HG03095 (cell line): ENCODE results near the gene MICU1.

Source experiments
- ATAC-seq: cut with Tn5 transposase; IDR thresholded peaks from one replicate; pipeline ENCODE4 v1.9.1; 2021; ENCODE audit warnings: moderate library complexity; ENCODE audit not compliant: unreplicated experiment

Gene MICU1

DNA sequence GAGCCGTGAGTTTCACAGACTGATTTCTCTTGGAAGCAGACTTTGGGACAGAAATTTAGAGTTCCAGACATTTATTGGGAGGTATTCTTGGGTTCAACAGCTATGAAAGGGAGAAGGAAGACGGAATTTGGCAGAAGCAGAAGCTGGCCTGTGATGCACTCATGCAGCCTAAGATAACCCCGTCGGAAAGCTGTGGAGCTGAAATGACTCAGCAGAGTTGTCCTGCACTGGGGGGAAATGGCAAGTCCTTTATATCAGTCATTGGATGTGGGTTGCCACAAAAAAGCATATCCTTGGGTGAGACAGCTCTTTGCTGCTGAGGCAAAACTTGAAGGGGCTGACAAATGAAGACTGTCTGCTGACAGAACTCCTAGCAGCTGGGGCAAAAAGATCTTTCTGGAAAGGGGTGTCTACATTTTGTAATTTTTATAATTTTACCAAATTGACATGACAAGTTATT, 11.5 kb upstream of the MICU1 start:
- ATAC-seq: no peak

DNA sequence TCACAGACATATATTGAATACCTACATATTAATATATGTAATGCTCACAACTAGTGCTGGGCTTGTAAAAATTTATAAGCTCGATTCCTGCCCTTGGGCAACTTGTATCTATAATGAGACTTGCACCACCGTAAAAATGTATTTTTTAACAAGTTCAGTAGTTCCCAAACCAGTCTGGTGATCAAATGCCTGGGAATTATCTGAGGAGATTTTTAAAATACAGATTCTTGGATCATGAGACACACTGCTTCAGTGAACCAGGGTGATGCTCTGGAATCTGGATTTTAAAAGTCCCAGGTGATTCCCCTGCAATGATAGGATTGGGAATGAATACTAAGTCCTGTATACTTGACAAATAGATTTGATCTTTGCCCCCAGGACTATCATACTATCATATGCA, 4.3 kb upstream of the MICU1 start:
- no peak for ATAC-seq

- ATAC-seq: peak; percentile 3
These were observed 520 bp upstream of the MICU1 start for GRCh38 chr10:72626444-72626754.

- ATAC-seq: no peak
These were observed 637 bp downstream of the MICU1 start for GRCh38 chr10:72625276-72625607.

- no peak for ATAC-seq
These were observed 3.6 kb downstream of the MICU1 start for GRCh38 chr10:72622271-72622670.

DNA sequence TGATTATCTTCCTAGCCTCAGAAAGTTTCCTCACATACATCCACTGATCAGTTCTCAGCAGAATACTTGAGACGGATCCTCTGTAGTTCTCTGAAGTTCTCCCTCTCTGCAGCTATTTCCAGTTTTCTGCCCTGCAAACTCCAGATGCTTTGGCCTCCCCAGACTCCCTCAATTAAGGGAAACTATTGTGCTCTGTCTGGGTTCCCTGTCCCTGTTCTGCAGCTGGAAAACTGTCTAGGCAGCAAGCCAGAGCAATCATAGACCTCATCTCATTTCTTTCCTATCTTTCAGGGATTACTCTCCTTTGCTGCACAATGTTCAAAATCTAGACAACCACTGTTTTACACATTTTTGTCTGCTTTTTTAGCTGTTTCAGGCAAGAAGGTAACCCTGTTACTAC, 9.2 kb downstream of the MICU1 start:
- ATAC-seq: no peak

DNA sequence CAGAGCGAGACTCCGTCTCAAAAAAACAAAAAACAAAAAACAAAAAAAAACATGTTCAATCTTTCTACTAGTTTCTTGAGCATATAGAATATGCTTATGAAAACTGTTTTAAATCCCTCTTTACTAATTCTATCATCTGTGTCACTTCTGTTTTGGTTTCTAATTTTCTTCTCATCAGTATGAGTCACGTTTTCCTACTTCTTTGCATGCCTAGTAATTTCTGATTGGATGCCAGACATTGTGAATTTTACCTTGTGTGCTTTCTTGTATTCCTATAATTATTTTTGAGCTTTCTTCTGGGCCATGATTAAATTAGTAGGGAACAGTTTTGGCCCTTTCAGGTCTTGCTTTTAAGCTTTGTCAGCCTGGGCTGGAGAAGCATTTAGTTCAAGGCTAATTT, 9.9 kb downstream of the MICU1 start:
- no peak for ATAC-seq

- ATAC-seq: no peak
These were observed 13.6 kb downstream of the MICU1 start for GRCh38 chr10:72612203-72612826.

DNA sequence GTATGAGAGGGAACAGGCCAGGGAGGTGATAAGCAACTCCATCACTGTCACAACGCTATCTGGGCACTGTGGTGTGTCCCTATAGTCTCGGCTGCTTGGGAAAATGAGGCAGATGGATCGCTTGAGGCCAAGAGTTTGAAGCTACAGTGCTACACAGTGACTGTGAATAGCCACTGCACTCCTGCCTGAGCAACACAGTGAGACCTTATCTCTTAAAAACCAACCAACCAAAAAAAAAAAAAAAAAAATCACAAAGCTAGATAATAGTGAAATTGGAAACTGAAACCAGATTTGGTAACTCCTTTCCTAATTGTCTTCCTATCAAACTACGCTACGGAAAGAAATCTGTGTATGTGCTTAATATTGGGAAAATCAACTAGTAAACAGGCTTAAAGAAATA, 14.1 kb downstream of the MICU1 start:
- no peak for ATAC-seq

GRCh38 chr10:72610466-72610865, 15.4 kb downstream of the MICU1 start:
- ATAC-seq: no peak

DNA sequence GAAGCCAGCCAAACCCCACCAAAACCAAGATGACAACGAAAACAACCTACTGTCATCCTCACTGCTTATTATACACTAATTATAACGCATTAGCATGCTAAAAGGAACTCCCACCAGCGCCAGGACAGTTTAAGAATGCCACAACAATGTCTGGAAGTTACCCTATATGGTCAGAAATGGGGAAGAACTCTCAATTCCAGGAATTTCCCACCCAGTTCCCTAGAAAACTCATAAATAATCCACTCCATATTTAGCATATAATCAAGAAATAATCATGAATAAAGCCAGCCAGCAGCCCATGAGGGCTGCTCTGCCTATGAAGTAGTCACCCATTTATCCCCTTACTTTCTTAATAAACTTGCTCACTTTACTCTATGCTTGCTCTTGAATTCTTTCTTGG, 20.8 kb downstream of the MICU1 start:
- ATAC-seq: no peak

DNA sequence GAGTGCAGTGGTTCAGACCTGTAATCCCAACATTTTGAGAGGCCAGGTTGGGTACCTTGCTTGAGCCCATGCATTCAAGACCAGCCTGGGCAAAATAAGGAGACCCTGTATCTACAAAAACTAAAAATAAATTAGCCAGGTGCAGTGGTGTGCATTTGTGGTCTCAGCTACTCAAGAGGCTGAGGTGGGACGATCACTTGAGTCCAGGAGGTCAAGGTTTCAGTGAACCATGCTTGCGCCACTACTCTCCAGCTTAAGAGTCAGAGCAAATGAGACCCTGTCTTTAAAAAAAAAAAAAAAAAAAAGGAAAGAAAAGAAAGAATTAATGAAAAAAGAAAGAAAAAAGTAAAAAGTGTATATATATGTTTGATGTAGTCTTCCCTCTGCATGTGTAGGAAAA, 24.7 kb downstream of the MICU1 start:
- ATAC-seq: no peak

DNA sequence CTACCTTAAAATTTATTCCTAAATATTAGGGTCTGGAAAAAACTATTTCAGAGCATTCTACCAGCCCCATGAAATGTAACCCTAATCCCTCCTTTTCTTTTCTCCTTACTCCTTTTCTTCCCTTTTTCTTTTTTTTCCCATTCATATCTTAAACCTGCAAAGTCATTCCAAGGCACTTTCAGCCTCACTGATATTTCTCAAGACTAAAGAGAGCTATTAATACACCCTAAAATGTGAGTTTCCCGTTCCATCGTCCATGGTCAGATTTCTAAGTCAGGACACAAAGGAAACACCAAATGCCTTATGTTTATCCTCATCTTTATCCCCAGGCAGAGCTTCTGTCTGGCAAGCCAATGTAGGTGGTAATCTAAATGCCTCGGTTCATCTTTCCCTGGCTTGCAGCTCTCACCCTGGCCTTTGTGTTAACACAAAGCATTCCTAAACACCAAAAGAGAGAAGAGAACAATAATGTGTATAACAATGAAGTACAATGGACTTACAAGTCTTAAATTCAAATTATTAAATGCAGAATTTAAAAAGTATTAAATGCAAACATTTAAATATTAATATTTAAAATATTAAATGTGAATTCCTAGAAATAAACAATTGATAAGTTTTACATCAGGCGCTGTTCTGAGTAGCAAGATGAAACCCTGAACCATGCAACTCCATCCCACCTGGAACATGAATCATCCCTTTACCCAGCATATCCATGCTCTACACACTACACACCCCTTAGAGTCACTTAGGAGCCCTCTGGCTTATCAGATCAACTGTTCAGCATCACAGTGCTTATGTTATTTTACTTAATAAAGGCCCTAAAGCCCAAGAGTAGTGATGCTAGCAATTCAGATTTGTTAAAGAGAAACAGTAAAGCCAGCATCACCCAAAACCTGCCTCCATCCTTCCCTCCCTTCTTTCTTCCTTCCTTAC, 26.8 kb downstream of the MICU1 start:
- ATAC-seq: no peak

- no peak for ATAC-seq
These were observed 28.0 kb downstream of the MICU1 start for GRCh38 chr10:72597897-72598296.

DNA sequence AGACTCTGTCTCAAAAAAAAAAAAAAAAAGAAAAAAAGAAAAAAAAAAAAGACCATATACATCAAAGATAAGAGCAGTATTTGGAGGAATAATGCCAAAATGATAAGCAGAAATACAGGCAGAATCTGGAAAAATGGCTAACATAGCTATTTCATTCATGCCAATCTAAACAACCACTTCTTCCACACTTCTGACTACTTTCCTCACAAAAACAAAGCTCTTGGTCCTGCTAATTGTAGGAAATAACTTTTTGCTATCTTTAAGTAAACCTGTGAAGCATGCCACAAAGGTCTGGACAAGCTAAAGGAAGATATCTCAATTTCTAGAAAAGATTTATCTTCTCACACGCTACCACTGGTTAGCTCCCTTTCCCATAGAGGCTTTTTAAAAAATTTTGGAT, 30.4 kb downstream of the MICU1 start:
- no peak for ATAC-seq

- no peak for ATAC-seq
These were observed 31.9 kb downstream of the MICU1 start for GRCh38 chr10:72593963-72594362.

- ATAC-seq: no peak
These were observed 37.6 kb downstream of the MICU1 start for GRCh38 chr10:72588266-72588665.

DNA sequence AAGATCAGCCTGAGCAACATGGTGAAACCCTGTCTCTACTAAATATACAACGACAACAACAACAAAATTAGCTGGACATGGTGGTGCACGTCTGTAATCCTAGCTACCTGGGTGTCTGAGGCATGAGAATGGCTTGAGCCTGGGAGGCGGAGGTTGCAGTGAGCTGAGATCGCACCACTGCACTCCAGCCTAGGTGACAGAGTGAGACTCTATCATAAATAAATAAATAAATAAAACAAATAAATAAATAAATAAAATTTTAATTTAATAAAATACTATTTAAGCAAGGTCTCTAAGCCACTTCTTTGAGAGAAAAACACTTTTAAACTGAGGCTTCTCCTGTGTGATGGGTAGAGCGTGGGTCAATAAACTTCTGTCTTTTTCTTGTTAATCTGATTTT, 38.3 kb downstream of the MICU1 start:
- no peak for ATAC-seq

GRCh38 chr10:72574636-72575035, 51.2 kb downstream of the MICU1 start:
- ATAC-seq: no peak

DNA sequence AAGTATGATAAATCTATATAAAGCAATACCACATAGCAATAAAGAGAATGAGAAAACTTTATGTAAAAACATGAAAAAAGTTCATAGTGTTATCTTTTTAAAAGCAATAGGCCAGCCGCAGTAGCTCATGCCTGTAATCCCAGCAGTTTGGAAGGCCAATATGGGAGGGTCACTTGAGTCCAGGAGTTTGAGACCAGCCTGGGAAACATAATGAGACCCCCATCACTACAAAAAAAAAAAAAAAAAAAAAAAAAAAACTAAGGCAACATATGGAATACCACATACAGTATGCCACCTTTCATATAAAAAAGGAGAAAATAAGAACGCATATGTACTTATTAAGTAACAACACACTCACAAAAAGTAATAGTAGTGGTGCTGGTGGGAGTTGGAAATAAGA, 52.8 kb downstream of the MICU1 start:
- ATAC-seq: no peak

GRCh38 chr10:72567889-72568640, 57.8 kb downstream of the MICU1 start:
- no peak for ATAC-seq

- no peak for ATAC-seq
These were observed 58.5 kb downstream of the MICU1 start for GRCh38 chr10:72567421-72567820.
